CD14-positive monocyte (primary cell): ENCODE data around the gene TMEM214. TPM values are rescaled to one million over a fixed set of nuclear protein-coding genes. Genes with fewer than 3 reads are reported as not detected.

Source experiments
- DNase-seq, 3 donors: peaks; one replicate each; pipeline ENCODE4 v3.0.0-alpha.2; 2011 to 2022
- H2AFZ ChIP-seq: 2 replicates; pipeline ENCODE4 v1.6.0; 2012; ENCODE audit warnings: mild to moderate bottlenecking, low read depth, low read length, inconsistent platforms; ENCODE audit not compliant: insufficient read depth, poor library complexity, severe bottlenecking
- H3K27ac ChIP-seq, 2 donors: 1 replicate in 1 of 2; 2 replicates in 1 of 2; pipeline ENCODE4 v1.5.1; 2012 to 2013; ENCODE audit warnings: low read length in 2 of 2, control low read depth in 1 of 2, inconsistent platforms in 1 of 2, low read depth in 1 of 2, mild to moderate bottlenecking in 1 of 2
- H3K27me3 ChIP-seq, 2 donors: one replicate each; pipeline versions ENCODE4 v1.6.0 to v1.6.1; 2011 to 2013; ENCODE audit warnings: low read length in 2 of 2; ENCODE audit not compliant: control insufficient read depth in 2 of 2, insufficient read depth in 2 of 2
- H3K36me3 ChIP-seq, 2 donors: replicated peaks in 1 of 2; 1 replicate in 1 of 2; 2 replicates in 1 of 2; pipeline versions ENCODE4 v1.5.1 to v1.6.1; 2012 to 2013; ENCODE audit warnings: low read length in 2 of 2, control low read depth in 1 of 2, inconsistent platforms in 1 of 2, mild to moderate bottlenecking in 1 of 2; ENCODE audit not compliant: insufficient read depth in 2 of 2, control insufficient read depth in 1 of 2
- H3K4me1 ChIP-seq, 2 donors: 1 replicate in 1 of 2; 2 replicates in 1 of 2; pipeline versions ENCODE4 v1.5.1 to v1.6.1; 2012 to 2013; ENCODE audit warnings: low read length in 2 of 2, control low read depth in 1 of 2, inconsistent platforms in 1 of 2, mild to moderate bottlenecking in 1 of 2, moderate library complexity in 1 of 2; ENCODE audit not compliant: insufficient read depth in 2 of 2, control insufficient read depth in 1 of 2
- H3K4me2 ChIP-seq: replicated peaks from 2 replicates; pipeline ENCODE3; 2012; ENCODE audit warnings: low read length, moderate library complexity, mild to moderate bottlenecking; ENCODE audit not compliant: poor library complexity, severe bottlenecking; ENCODE audit errors: extremely low read depth
- H3K4me3 ChIP-seq, 3 experiments: fragments of 200-600 bp in 1 of 3; sonication (generic) in 1 of 3; replicated peaks in 1 of 3; 1 replicate in 2 of 3; 2 replicates in 1 of 3; pipeline ENCODE4 v1.5.1; 2011 to 2013; ENCODE audit warnings: low read length in 3 of 3, mild to moderate bottlenecking in 3 of 3, control low read depth in 2 of 3, low read depth in 2 of 3, inconsistent platforms in 1 of 3, moderate library complexity in 1 of 3
- H3K79me2 ChIP-seq: 2 replicates; pipeline ENCODE4 v1.6.0; 2012; ENCODE audit warnings: mild to moderate bottlenecking, control low read depth, inconsistent platforms, low read length, moderate library complexity; ENCODE audit not compliant: insufficient read depth
- H3K9ac ChIP-seq: 2 replicates; pipeline ENCODE4 v1.6.0; 2017; ENCODE audit warnings: low read length, mild to moderate bottlenecking; ENCODE audit not compliant: insufficient read depth, poor library complexity, severe bottlenecking
- H3K9me3 ChIP-seq, 2 donors: replicated peaks in 1 of 2; 1 replicate in 1 of 2; 2 replicates in 1 of 2; pipeline versions ENCODE4 v1.5.1 to v1.6.1; 2012 to 2013; ENCODE audit warnings: low read length in 2 of 2, control low read depth in 1 of 2; ENCODE audit not compliant: control insufficient read depth in 1 of 2, insufficient read depth in 1 of 2
- H4K20me1 ChIP-seq: 2 replicates; pipeline ENCODE4 v1.6.0; 2012; ENCODE audit warnings: mild to moderate bottlenecking, low read length, control low read depth, moderate library complexity; ENCODE audit not compliant: insufficient read depth
- H3K27ac Mint-ChIP-seq, 7 donors: one replicate each; pipeline ENCODE4 v1.8.0; 2020; ENCODE audit warnings: mild to moderate bottlenecking in 7 of 7, mixed read lengths in 7 of 7, moderate library complexity in 6 of 7, inconsistent platforms in 2 of 7
- H3K27me3 Mint-ChIP-seq, 3 donors: one replicate each; pipeline ENCODE4 v1.8.0; 2021 to 2022; ENCODE audit warnings: low read depth in 3 of 3, mild to moderate bottlenecking in 3 of 3, mixed read lengths in 3 of 3, moderate library complexity in 3 of 3, inconsistent platforms in 1 of 3
- H3K36me3 Mint-ChIP-seq, 2 donors: one replicate each; pipeline ENCODE4 v1.8.0; 2020; ENCODE audit warnings: mixed read lengths in 2 of 2, inconsistent platforms in 1 of 2, mild to moderate bottlenecking in 1 of 2
- H3K4me1 Mint-ChIP-seq: one replicate; pipeline ENCODE4 v1.8.0; 2020; ENCODE audit warnings: mild to moderate bottlenecking, mixed read lengths
- H3K4me3 Mint-ChIP-seq, 2 donors: one replicate each; pipeline ENCODE4 v1.8.0; 2020; ENCODE audit warnings: mild to moderate bottlenecking in 2 of 2, mixed read lengths in 2 of 2, moderate library complexity in 1 of 2
- H3K9me3 Mint-ChIP-seq, 7 donors: one replicate each; pipeline ENCODE4 v1.8.0; 2020 to 2022; ENCODE audit warnings: mixed read lengths in 7 of 7, mild to moderate bottlenecking in 6 of 7, moderate library complexity in 6 of 7, inconsistent platforms in 2 of 7
- WGBS: methylation state at CpG from one replicate; pipeline ENCODE4 v1.1.5; 2013; ENCODE audit warnings: missing lambda C conversion rate; ENCODE audit not compliant: insufficient coverage; 5-methylcytosine and 5-hydroxymethylcytosine counted together
- intact Hi-C, 2 donors: fragments of 100-400 bp; cut with micrococcal nuclease; formaldehyde crosslinking; loops; one replicate each; pipeline versions ENCODE4 v1.15.0 to v1.15.1; 2023
- polyA plus RNA-seq, 3 donors: library from polyadenylated mRNA; depleted of rRNA in 1 of 3; unstranded in 2 of 3; stranded (reverse) in 1 of 3; fragments of 300-500 nt in 2 of 3; fragments of >200 nt in 1 of 3; fragmentation: Illumina TruSeq in 2 of 3; gene quantifications; 1 replicate in 2 of 3; 2 replicates in 1 of 3; pipeline ENCODE4 v1.2.3, GENCODE V29; 2012 to 2021
- TF ChIP-seq, protein P1 (sequence below): fragments of 200-600 bp; IDR thresholded peaks from one replicate; pipeline ENCODE4 v1.8.0; 2022; ENCODE audit warnings: antibody characterized with exemption, mild to moderate bottlenecking

Gene TMEM214
- polyA plus RNA-seq, 3 donors: 18.3 to 61.7 (median 26.9) TPM

DNA sequence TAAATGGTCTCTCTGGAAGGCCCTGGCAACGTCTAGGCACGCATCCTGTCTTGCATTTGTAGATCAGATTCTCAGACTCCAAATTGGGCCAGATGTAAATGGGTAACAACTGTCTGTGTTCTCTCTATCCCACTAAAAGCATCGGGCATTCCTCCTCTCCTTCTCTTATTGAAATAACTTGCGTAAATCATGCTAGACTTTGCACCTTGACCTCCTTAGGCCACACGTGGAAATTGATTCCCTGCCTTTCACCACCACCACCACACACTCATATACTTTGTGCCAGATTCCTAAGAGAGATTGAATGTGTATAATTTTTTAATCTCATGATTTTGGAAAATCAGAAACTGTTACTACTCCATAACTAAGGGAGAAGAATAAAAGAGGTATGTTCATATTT, 41.0 kb upstream of the TMEM214 start:
- DNase-seq: no peak
- WGBS: 95% methylated on average over 4 of the region's 5 CpGs
- Mint-ChIP-seq H3K36me3 (no peaks in the 10 kb centered on the region), H3K27ac (no peak overlapping the region), H3K4me1 (no peaks in the 10 kb centered on the region), H3K27me3 (peaks cover 4 to 8% (median 5%) of the 10 kb centered on the region in 3 donors), H3K4me3 (no peak overlapping the region), H3K9me3 (peaks cover 0 to 2% (median 0%) of the 10 kb centered on the region in 7 donors)
- Histone ChIP-seq H3K36me3 (no peaks in the 10 kb centered on the region), H3K9ac (no peak overlapping the region), H3K4me3 (no peak overlapping the region), H3K4me2 (no peak overlapping the region), H3K79me2 (no peaks in the 10 kb centered on the region), H3K9me3 (no peaks in the 10 kb centered on the region), H3K27ac (no peak overlapping the region), H4K20me1 (no peaks in the 10 kb centered on the region), H3K4me1 (no peaks in the 10 kb centered on the region), H2AFZ (no peak overlapping the region), H3K27me3 (no peaks in the 10 kb centered on the region)
- intact Hi-C loops: no loop called here
- TF ChIP-seq, protein P1, sequence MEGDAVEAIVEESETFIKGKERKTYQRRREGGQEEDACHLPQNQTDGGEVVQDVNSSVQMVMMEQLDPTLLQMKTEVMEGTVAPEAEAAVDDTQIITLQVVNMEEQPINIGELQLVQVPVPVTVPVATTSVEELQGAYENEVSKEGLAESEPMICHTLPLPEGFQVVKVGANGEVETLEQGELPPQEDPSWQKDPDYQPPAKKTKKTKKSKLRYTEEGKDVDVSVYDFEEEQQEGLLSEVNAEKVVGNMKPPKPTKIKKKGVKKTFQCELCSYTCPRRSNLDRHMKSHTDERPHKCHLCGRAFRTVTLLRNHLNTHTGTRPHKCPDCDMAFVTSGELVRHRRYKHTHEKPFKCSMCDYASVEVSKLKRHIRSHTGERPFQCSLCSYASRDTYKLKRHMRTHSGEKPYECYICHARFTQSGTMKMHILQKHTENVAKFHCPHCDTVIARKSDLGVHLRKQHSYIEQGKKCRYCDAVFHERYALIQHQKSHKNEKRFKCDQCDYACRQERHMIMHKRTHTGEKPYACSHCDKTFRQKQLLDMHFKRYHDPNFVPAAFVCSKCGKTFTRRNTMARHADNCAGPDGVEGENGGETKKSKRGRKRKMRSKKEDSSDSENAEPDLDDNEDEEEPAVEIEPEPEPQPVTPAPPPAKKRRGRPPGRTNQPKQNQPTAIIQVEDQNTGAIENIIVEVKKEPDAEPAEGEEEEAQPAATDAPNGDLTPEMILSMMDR: no peak

GRCh38 chr2:26993768-26994167, 39.0 kb upstream of the TMEM214 start:
- no peak overlapping the region for H3K27ac ChIP-seq
- H3K27me3 ChIP-seq: no peaks in the 10 kb centered on the region
- no peaks in the 10 kb centered on the region for H3K4me1 ChIP-seq
- TF ChIP-seq, protein P1: no peak
- no peaks in the 10 kb centered on the region for H3K79me2 ChIP-seq
- no CpG with 5 or more reads among the region's 1 CpG for WGBS
- no peaks in the 10 kb centered on the region for H3K4me1 Mint-ChIP-seq
- no peak for DNase-seq
- no peak overlapping the region for H3K27ac Mint-ChIP-seq
- no peak overlapping the region for H3K4me3 ChIP-seq
- H3K9ac ChIP-seq: no peak overlapping the region
- no peaks in the 10 kb centered on the region for H3K36me3 ChIP-seq
- H2AFZ ChIP-seq: no peak overlapping the region
- no peaks in the 10 kb centered on the region for H3K9me3 ChIP-seq
- intact Hi-C loops: no loop called here
- peaks cover 5 to 8% (median 6%) of the 10 kb centered on the region in 3 donors for H3K27me3 Mint-ChIP-seq
- peaks cover 0 to 2% (median 0%) of the 10 kb centered on the region in 7 donors for H3K9me3 Mint-ChIP-seq
- H3K4me2 ChIP-seq: no peak overlapping the region
- no peaks in the 10 kb centered on the region for H4K20me1 ChIP-seq
- no peak overlapping the region for H3K4me3 Mint-ChIP-seq
- no peaks in the 10 kb centered on the region for H3K36me3 Mint-ChIP-seq
